H9 (cell line): Measurements from ENCODE around the gene PPBP. TPM values are rescaled to one million over a fixed set of nuclear protein-coding genes. Genes with fewer than 3 reads are reported as not detected.

Source experiments
- DNase-seq: peaks from one replicate; pipeline ENCODE4 v3.0.0-alpha.2; 2017
- H2AFZ ChIP-seq: one replicate; pipeline ENCODE4 v1.6.1; 2013; ENCODE audit warnings: mild to moderate bottlenecking, low read length, control low read depth, moderate library complexity
- H2AK5ac ChIP-seq: 2 replicates; pipeline ENCODE4 v1.6.1; 2013; ENCODE audit warnings: low read length, control low read depth, mixed read lengths; ENCODE audit not compliant: insufficient read length
- H2BK120ac ChIP-seq: one replicate; pipeline ENCODE4 v1.6.1; 2013; ENCODE audit warnings: low read depth, mild to moderate bottlenecking, low read length, control low read depth, inconsistent platforms; ENCODE audit not compliant: poor library complexity, severe bottlenecking
- H2BK12ac ChIP-seq: 2 replicates; pipeline ENCODE4 v1.6.1; 2013; ENCODE audit warnings: low read length, control low read depth, mixed read lengths, low read depth; ENCODE audit not compliant: insufficient read length
- H2BK15ac ChIP-seq: 2 replicates; pipeline ENCODE4 v1.6.1; 2013; ENCODE audit warnings: low read depth, low read length, control low read depth
- H2BK20ac ChIP-seq: one replicate; pipeline ENCODE4 v1.6.1; 2013; ENCODE audit warnings: low read depth, mild to moderate bottlenecking, low read length, control low read depth, inconsistent platforms; ENCODE audit not compliant: poor library complexity, severe bottlenecking
- H2BK5ac ChIP-seq: 2 replicates; pipeline ENCODE4 v1.6.1; 2013; ENCODE audit warnings: low read length, control low read depth, mixed read lengths; ENCODE audit not compliant: insufficient read length
- H3K14ac ChIP-seq: 2 replicates; pipeline ENCODE4 v1.6.1; 2013; ENCODE audit warnings: low read length, control low read depth; ENCODE audit not compliant: insufficient read depth
- H3K18ac ChIP-seq: 2 replicates; pipeline ENCODE4 v1.6.1; 2013; ENCODE audit warnings: low read depth, mild to moderate bottlenecking, mixed read lengths, low read length, control low read depth; ENCODE audit not compliant: insufficient read length
- H3K23ac ChIP-seq: 2 replicates; pipeline ENCODE4 v1.6.1; 2013; ENCODE audit warnings: low read length, control low read depth, mixed read lengths, low read depth; ENCODE audit not compliant: insufficient read length
- H3K23me2 ChIP-seq: 2 replicates; pipeline ENCODE4 v1.6.1; 2013; ENCODE audit warnings: low read depth, mild to moderate bottlenecking, mixed read lengths, low read length, control low read depth; ENCODE audit not compliant: insufficient read length, poor library complexity, severe bottlenecking
- H3K27ac ChIP-seq: 2 replicates; pipeline ENCODE4 v1.5.1; 2013; ENCODE audit warnings: low read length, control low read depth, mixed read lengths, low read depth; ENCODE audit not compliant: insufficient read length
- H3K27me3 ChIP-seq: 2 replicates; pipeline ENCODE4 v1.6.1; 2013; ENCODE audit warnings: low read length, control low read depth, inconsistent platforms; ENCODE audit not compliant: insufficient read depth
- H3K4ac ChIP-seq: 2 replicates; pipeline ENCODE4 v1.6.1; 2013; ENCODE audit warnings: low read depth, mild to moderate bottlenecking, control low read depth, inconsistent platforms, low read length, moderate library complexity
- H3K4me1 ChIP-seq: 2 replicates; pipeline ENCODE4 v1.6.1; 2013; ENCODE audit warnings: low read length, control low read depth, inconsistent platforms; ENCODE audit not compliant: insufficient read depth
- H3K4me2 ChIP-seq: 2 replicates; pipeline ENCODE4 v1.6.1; 2013; ENCODE audit warnings: low read length, control low read depth, mixed read lengths; ENCODE audit not compliant: insufficient read length, insufficient read depth
- H3K56ac ChIP-seq: 2 replicates; pipeline ENCODE4 v1.6.1; 2013; ENCODE audit warnings: low read depth, mild to moderate bottlenecking, mixed read lengths, low read length, control low read depth; ENCODE audit not compliant: insufficient read length
- H3K79me1 ChIP-seq: 2 replicates; pipeline ENCODE4 v1.6.1; 2013; ENCODE audit warnings: low read depth, mild to moderate bottlenecking, moderate library complexity, low read length, control low read depth, inconsistent platforms; ENCODE audit not compliant: insufficient read depth, poor library complexity, severe bottlenecking
- H3K79me2 ChIP-seq: 2 replicates; pipeline ENCODE4 v1.6.1; 2013; ENCODE audit warnings: low read length, control low read depth, inconsistent platforms; ENCODE audit not compliant: insufficient read depth
- H3K9ac ChIP-seq: 2 replicates; pipeline ENCODE4 v1.6.1; 2013; ENCODE audit warnings: low read length, control low read depth, mixed read lengths; ENCODE audit not compliant: insufficient read length; ENCODE audit errors: extremely low read depth
- H3K9me3 ChIP-seq: one replicate; pipeline ENCODE4 v1.6.1; 2013; ENCODE audit warnings: low read depth, low read length, inconsistent platforms; ENCODE audit not compliant: control insufficient read depth
- H3T11ph ChIP-seq: one replicate; pipeline ENCODE4 v1.6.1; 2013; ENCODE audit warnings: mild to moderate bottlenecking, low read length, control low read depth, inconsistent platforms
- H4K20me1 ChIP-seq: one replicate; pipeline ENCODE4 v1.6.1; 2013; ENCODE audit not compliant: control insufficient read depth, insufficient read length, insufficient read depth
- H4K5ac ChIP-seq: 2 replicates; pipeline ENCODE4 v1.6.1; 2013; ENCODE audit warnings: low read depth, mild to moderate bottlenecking, mixed read lengths, low read length, control low read depth; ENCODE audit not compliant: insufficient read length
- H4K8ac ChIP-seq: replicated peaks from 2 replicates; pipeline ENCODE4 v1.6.1; 2013; ENCODE audit warnings: low read length, control low read depth, mixed read lengths, low read depth; ENCODE audit not compliant: insufficient read length
- H4K91ac ChIP-seq: 2 replicates; pipeline ENCODE4 v1.6.1; 2013; ENCODE audit warnings: low read depth, mild to moderate bottlenecking, moderate library complexity, mixed read lengths, low read length, control low read depth; ENCODE audit not compliant: insufficient read length
- H3K27ac Mint-ChIP-seq, 3 experiments: 2 replicates in 2 of 3; 3 replicates in 1 of 3; pipeline ENCODE4 v1.8.0; 2020 to 2021; ENCODE audit warnings: mixed read lengths in 3 of 3, mild to moderate bottlenecking in 1 of 3, moderate library complexity in 1 of 3
- H3K27me3 Mint-ChIP-seq: 2 replicates; pipeline ENCODE4 v1.8.0; 2021; ENCODE audit warnings: low read depth, mild to moderate bottlenecking, moderate library complexity, mixed read lengths
- H3K36me3 Mint-ChIP-seq, 3 experiments: 2 replicates in 2 of 3; 3 replicates in 1 of 3; pipeline ENCODE4 v1.8.0; 2020 to 2021; ENCODE audit warnings: low read depth in 3 of 3, mixed read lengths in 3 of 3; ENCODE audit not compliant: insufficient read depth in 1 of 3
- H3K4me1 Mint-ChIP-seq, 2 experiments: 2 replicates each; pipeline ENCODE4 v1.8.0; 2020; ENCODE audit warnings: mixed read lengths in 2 of 2
- H3K4me3 Mint-ChIP-seq, 2 experiments: 2 replicates in 1 of 2; 3 replicates in 1 of 2; pipeline ENCODE4 v1.8.0; 2020 to 2021; ENCODE audit warnings: mild to moderate bottlenecking in 2 of 2, mixed read lengths in 2 of 2, moderate library complexity in 1 of 2
- H3K9me3 Mint-ChIP-seq, 2 experiments: 2 replicates in 1 of 2; 3 replicates in 1 of 2; pipeline ENCODE4 v1.8.0; 2020; ENCODE audit warnings: mild to moderate bottlenecking in 2 of 2, mixed read lengths in 2 of 2, moderate library complexity in 1 of 2
- total RNA-seq: library from RNA; stranded (reverse); gene quantifications from 2 replicates; pipeline ENCODE4 v1.2.1, GENCODE V29; 2021
- TF ChIP-seq, protein P1 (sequence below): fragments of 200-600 bp; sonication (generic); conservative IDR thresholded peaks from 3 replicates; pipeline ENCODE4 v1.8.0; 2021; ENCODE audit warnings: antibody characterized with exemption, mild to moderate bottlenecking

The PPBP gene
- total RNA-seq, 1 experiment from 2014 or later = 0.33 TPM

DNA sequence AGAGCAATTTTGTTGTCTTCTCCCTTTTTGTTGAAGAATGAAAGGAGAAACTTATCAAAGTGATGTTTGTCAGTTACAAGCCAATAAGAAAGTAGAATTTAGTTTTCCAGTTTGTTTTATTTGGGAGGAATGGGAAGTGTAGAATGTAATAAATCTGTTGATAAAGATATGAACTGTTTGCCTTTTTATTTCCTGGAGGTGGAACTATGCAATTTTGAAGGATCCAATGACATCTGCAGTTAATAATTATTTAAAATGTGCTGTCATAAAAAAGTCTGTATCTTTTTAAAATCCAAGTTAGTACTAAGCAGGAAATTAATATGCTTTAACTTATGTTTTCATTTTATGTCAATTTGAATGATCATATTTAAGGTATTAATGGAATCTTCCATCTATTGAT is 51.0 kb downstream of the PPBP start:
- no peak overlapping the region for H3K18ac ChIP-seq
- H3K56ac ChIP-seq = no peak overlapping the region
- H3T11ph ChIP-seq = no peak overlapping the region
- no peaks in the 10 kb centered on the region for H3K4me1 ChIP-seq
- H3K23me2 ChIP-seq = no peaks in the 10 kb centered on the region
- Mint-ChIP-seq H3K4me1 (no peaks in the 10 kb centered on the region), H3K9me3 (no peaks in the 10 kb centered on the region), H3K4me3 (no peak overlapping the region), H3K27ac (no peak overlapping the region), H3K36me3 (no peaks in the 10 kb centered on the region; a peak in 1 of 7 replicates), H3K27me3 (peaks cover 76% of the 10 kb centered on the region)
- H4K5ac ChIP-seq = no peak overlapping the region
- TF ChIP-seq, protein P1, sequence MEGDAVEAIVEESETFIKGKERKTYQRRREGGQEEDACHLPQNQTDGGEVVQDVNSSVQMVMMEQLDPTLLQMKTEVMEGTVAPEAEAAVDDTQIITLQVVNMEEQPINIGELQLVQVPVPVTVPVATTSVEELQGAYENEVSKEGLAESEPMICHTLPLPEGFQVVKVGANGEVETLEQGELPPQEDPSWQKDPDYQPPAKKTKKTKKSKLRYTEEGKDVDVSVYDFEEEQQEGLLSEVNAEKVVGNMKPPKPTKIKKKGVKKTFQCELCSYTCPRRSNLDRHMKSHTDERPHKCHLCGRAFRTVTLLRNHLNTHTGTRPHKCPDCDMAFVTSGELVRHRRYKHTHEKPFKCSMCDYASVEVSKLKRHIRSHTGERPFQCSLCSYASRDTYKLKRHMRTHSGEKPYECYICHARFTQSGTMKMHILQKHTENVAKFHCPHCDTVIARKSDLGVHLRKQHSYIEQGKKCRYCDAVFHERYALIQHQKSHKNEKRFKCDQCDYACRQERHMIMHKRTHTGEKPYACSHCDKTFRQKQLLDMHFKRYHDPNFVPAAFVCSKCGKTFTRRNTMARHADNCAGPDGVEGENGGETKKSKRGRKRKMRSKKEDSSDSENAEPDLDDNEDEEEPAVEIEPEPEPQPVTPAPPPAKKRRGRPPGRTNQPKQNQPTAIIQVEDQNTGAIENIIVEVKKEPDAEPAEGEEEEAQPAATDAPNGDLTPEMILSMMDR = no peak
- no peak overlapping the region for H4K8ac ChIP-seq
- no peak overlapping the region for H2BK12ac ChIP-seq
- H3K79me2 ChIP-seq = no peaks in the 10 kb centered on the region
- no peak overlapping the region for H3K14ac ChIP-seq
- no peak overlapping the region for H3K4me2 ChIP-seq
- no peak overlapping the region for H2BK20ac ChIP-seq
- peaks cover 11% of the 10 kb centered on the region; the same call in 1 of the 2 replicates for H3K27me3 ChIP-seq
- H3K79me1 ChIP-seq = no peaks in the 10 kb centered on the region
- H2BK5ac ChIP-seq = no peak overlapping the region
- no peak overlapping the region for H2AFZ ChIP-seq
- H2BK15ac ChIP-seq = no peak overlapping the region
- no peak overlapping the region for H3K27ac ChIP-seq
- H3K4ac ChIP-seq = no peak overlapping the region
- no peak overlapping the region for H3K23ac ChIP-seq
- H3K9ac ChIP-seq = no peak overlapping the region
- H4K20me1 ChIP-seq = no peaks in the 10 kb centered on the region
- H4K91ac ChIP-seq = no peak overlapping the region
- H3K9me3 ChIP-seq = no peaks in the 10 kb centered on the region
- no peak overlapping the region for H2BK120ac ChIP-seq
- no peak for DNase-seq
- no peak overlapping the region for H2AK5ac ChIP-seq

Other genes starting within 250 kb of the PPBP start
- gene CXCL8, start 247.6 kb downstream of the PPBP start, total RNA-seq = not detected in 2 replicates
- gene CXCL6, start 151.5 kb downstream of the PPBP start, total RNA-seq = 0.85 and 1.3 TPM in 2 replicates
- gene PF4V1, start 134.9 kb downstream of the PPBP start, total RNA-seq = not detected in 2 replicates
- gene CXCL1, start 118.8 kb downstream of the PPBP start, total RNA-seq = 0.20 TPM in 2 replicates
- 2.3 and 3.6 TPM in 2 replicates for gene PF4, start 6.2 kb downstream of the PPBP start, total RNA-seq
- gene CXCL5, start 10.5 kb upstream of the PPBP start, total RNA-seq = 9.2 and 10.8 TPM in 2 replicates
- 3.7 and 4.4 TPM in 2 replicates for gene CXCL3, start 50.5 kb upstream of the PPBP start, total RNA-seq
- gene CXCL2, start 111.0 kb upstream of the PPBP start, total RNA-seq = 0.66 and 0.85 TPM in 2 replicates
- gene MTHFD2L, start 169.9 kb upstream of the PPBP start, total RNA-seq = 10.0 and 11.6 TPM in 2 replicates